ENCODE data around the gene BLOC1S5.
"Not testable (repeated sequence)": the region's sequence is repeated elsewhere in the genome, so short reads cannot be mapped to it uniquely, and the experiment has no call there.

BLOC1S5 gene

GRCh38 chr6:8041913-8042583 lies 22.1 kb downstream of the BLOC1S5 start:
- no peak for DNase-seq

- DNase-seq, result not testable (repeated sequence)
Measured at GRCh38 chr6:8034107-8034506, 30.1 kb downstream of the BLOC1S5 start.

GRCh38 chr6:8030920-8031319 lies 33.3 kb downstream of the BLOC1S5 start:
- no peak for DNase-seq

GRCh38 chr6:8029243-8029870 lies 34.8 kb downstream of the BLOC1S5 start:
- no peak for DNase-seq

- no peak for DNase-seq
Measured at GRCh38 chr6:8027965-8028651, 36.1 kb downstream of the BLOC1S5 start.

- DNase-seq, result no peak
Measured at GRCh38 chr6:8026800-8027199, 37.4 kb downstream of the BLOC1S5 start.

- DNase-seq, result no peak
Measured at GRCh38 chr6:8025191-8025590, 39.0 kb downstream of the BLOC1S5 start.

- DNase-seq, result no peak
Measured at GRCh38 chr6:8023638-8024037, 40.6 kb downstream of the BLOC1S5 start.

GRCh38 chr6:8020083-8020482 lies 44.1 kb downstream of the BLOC1S5 start:
- DNase-seq, result no peak

GRCh38 chr6:8017705-8018104 lies 46.5 kb downstream of the BLOC1S5 start:
- DNase-seq, result no peak

- DNase-seq, result no peak
Measured at GRCh38 chr6:8017276-8017701, 46.9 kb downstream of the BLOC1S5 start.

GRCh38 chr6:8014947-8015346 lies 49.2 kb downstream of the BLOC1S5 start:
- no peak for DNase-seq

- no peak for DNase-seq
Measured at GRCh38 chr6:8013763-8014162, 50.4 kb downstream of the BLOC1S5 start.

- DNase-seq, result no peak
Measured at GRCh38 chr6:8006208-8006607, 58.0 kb downstream of the BLOC1S5 start.

GRCh38 chr6:8005136-8005535 lies 59.1 kb downstream of the BLOC1S5 start:
- DNase-seq, result no peak

- no peak for DNase-seq
Measured at GRCh38 chr6:8000636-8001035, 63.6 kb downstream of the BLOC1S5 start.

- DNase-seq, result no peak
Measured at GRCh38 chr6:8000188-8000596, 64.0 kb downstream of the BLOC1S5 start.

GRCh38 chr6:7999201-7999600 lies 65.0 kb downstream of the BLOC1S5 start:
- DNase-seq, result no peak

GRCh38 chr6:7998103-7998725 lies 66.0 kb downstream of the BLOC1S5 start:
- no peak for DNase-seq

- DNase-seq, result no peak
Measured at GRCh38 chr6:7997286-7997685, 66.9 kb downstream of the BLOC1S5 start.

- DNase-seq, result no peak
Measured at GRCh38 chr6:7996538-7997111, 67.6 kb downstream of the BLOC1S5 start.

GRCh38 chr6:7993952-7994351 lies 70.2 kb downstream of the BLOC1S5 start:
- no peak for DNase-seq

GRCh38 chr6:7993399-7993798 lies 70.8 kb downstream of the BLOC1S5 start:
- no peak for DNase-seq

Data from stimulated activated CD4-positive, alpha-beta T cell treated with anti-CD3 and anti-CD28 coated beads, Interleukin-2, amount 100 ng/mL, for 24 hours (primary cell).